Brain microvascular endothelial cell (primary cell): ENCODE data around the gene MTFR1L.

Experiments
- DNase-seq: peaks from one replicate; pipeline ENCODE4 v3.0.0-alpha.2; 2020
- H3K27ac ChIP-seq: fragments of 250-450 bp; sonication (Bioruptor Pico); 2 replicates; pipeline ENCODE4 v1.5.1; 2020; ENCODE audit warnings: mild to moderate bottlenecking, moderate library complexity
- H3K27me3 ChIP-seq: fragments of 250-450 bp; sonication (Bioruptor Pico); replicated peaks from 2 replicates; pipeline ENCODE4 v1.5.1; 2020; ENCODE audit warnings: mild to moderate bottlenecking
- H3K36me3 ChIP-seq: fragments of 250-450 bp; sonication (Bioruptor Pico); replicated peaks from 2 replicates; pipeline ENCODE4 v1.5.1; 2020; ENCODE audit warnings: mild to moderate bottlenecking
- H3K4me3 ChIP-seq: 2 replicates; pipeline ENCODE4 v1.5.1; 2011; ENCODE audit warnings: low read depth, mild to moderate bottlenecking, control low read depth, low read length, moderate library complexity
- in situ Hi-C: cut with HindIII; loops from 2 replicates; pipeline ENCODE4 v1.10.0; 2017; ENCODE audit warnings: low sequenced_read_pairs, low pct_ligation_motif_present
- TF ChIP-seq, protein P1 (sequence below): IDR thresholded peaks from 2 replicates; pipeline ENCODE4 v1.5.1; 2011; ENCODE audit warnings: low read depth, mild to moderate bottlenecking, moderate library complexity, low read length, control low read depth, inconsistent platforms; ENCODE audit errors: missing control alignments

MTFR1L gene

DNA sequence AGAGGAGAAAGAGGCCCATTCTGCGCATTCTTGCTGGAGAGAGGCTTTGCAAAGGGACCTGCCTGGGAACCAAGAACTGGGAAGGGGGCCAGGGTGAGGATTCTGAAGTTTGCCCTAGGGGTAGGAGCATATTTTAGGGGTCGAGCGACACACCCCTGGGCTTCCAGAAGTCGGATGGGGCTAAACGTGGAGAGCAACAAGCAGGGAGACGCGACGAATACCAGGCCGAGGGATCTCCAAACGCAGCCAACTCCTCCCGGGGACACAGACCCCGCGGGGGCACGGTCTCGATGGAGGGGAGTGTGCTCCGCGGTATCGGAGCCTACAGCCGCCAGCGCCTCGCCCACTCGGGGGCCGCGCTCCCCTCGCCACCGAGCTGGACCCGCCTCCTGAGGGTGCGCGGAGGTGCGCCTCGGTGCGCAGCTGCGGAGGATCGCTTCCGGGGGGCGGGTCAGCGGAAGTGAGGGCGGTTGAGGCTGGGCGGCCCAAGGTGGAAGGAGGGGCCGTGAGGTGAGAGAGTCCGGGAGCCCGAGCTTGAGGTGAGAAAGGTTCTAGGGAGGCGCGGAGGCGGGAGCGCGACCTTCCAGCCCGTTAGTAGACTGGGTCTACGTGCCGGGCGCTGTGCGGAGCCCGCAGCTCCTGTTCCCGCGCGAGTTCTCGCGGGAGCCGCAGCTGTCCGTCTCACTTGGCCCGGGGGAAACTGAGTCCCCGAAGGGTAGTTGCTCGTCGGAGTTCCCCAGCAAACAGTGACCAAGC is at the start of gene MTFR1L:
TSS of gene MTFR1L (plus strand) at position 464 of the 756 bp plus-strand sequence. CDS start 3,151 bp downstream, outside the sequence.
- H3K36me3 ChIP-seq, result no peaks in the 10 kb centered on the region
- no peaks in the 10 kb centered on the region for H3K27me3 ChIP-seq
- peak; percentile 34 for DNase-seq
- peak within 1 kb of the TSS; percentile 89 for H3K4me3 ChIP-seq
- TF ChIP-seq, protein P1, sequence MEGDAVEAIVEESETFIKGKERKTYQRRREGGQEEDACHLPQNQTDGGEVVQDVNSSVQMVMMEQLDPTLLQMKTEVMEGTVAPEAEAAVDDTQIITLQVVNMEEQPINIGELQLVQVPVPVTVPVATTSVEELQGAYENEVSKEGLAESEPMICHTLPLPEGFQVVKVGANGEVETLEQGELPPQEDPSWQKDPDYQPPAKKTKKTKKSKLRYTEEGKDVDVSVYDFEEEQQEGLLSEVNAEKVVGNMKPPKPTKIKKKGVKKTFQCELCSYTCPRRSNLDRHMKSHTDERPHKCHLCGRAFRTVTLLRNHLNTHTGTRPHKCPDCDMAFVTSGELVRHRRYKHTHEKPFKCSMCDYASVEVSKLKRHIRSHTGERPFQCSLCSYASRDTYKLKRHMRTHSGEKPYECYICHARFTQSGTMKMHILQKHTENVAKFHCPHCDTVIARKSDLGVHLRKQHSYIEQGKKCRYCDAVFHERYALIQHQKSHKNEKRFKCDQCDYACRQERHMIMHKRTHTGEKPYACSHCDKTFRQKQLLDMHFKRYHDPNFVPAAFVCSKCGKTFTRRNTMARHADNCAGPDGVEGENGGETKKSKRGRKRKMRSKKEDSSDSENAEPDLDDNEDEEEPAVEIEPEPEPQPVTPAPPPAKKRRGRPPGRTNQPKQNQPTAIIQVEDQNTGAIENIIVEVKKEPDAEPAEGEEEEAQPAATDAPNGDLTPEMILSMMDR, result no peak
- peak within 1 kb of the TSS; percentile 74 for H3K27ac ChIP-seq
- in situ Hi-C loops, result no loop called here

DNA sequence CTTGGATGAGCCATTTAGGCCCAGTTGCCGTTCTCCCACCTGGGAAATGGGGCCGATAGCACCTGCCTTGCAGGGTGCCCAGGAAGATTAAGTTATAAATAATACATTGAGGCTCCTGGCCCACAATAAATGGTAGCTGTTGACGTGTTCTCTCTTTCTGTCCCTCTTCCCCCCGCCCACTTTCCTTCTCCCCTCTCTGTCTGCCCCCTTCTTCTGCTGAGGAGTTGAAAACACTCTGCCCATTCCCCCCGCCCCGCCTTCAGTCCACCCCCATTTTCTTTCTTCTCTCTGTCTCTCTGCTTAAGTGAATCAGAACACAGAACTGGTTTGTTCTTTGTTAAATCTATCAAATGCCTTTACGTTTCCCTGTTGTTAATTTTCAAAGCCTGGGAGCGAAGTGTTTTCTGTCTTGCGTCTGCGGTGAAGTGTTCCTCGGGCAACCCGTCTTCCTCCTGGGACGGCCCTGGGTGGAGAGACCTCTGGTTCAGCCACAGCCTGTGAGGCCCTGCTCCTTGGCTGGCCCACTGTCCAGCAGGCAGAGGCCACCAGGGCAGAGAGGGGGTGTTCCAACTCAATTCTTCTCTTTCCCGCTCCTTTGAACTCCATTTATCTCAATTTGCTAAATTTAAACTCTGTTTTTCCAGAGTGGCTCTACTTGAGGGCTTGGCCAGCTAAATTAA is 49.1 kb upstream of the MTFR1L start:
- TF ChIP-seq, protein P1, result no peak
- in situ Hi-C loops, result no loop called here
- no peak overlapping the region for H3K27ac ChIP-seq

DNA sequence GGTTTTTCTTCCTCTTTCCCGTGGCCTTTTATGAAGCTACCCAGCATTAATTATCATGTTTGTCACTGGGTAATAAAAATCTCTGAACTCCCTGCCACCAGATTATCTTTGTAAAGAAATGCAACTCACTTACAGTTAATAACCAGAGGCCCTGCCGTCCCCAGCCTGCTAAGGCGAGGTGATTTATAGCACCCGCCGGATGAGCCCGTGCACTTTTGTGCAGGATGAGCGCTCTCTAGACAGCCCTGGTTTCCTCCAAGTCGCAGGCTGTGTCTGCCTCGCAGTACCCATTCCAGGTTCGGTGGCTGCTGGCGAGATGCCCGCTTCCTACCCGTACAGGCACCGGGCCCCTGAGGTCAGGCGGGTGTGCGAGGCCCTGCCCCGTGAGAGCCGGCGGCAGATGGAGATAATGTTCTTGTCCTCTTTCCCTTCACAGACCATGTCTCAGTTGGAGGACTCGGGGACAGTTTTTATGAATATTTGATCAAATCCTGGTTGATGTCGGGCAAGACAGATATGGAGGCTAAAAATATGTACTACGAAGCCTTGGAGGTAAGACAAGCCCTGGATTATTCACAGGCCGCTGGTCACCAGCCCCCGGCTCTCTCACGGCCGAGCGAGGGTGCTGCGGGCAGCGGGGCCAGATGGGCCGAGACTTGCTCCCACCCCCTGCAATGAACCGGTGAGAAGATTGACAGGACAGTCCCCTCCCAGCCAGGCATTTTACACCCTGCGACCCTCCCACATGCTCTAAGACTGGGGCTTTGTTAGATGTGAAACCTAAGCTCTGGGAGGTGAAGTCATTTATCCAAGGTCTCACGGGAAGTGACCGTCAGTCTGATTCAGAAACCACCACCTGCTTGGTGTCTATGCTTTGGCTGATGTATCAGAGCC is 48.3 kb upstream of the MTFR1L start:
- H3K27me3 ChIP-seq, result no peaks in the 10 kb centered on the region
- H3K36me3 ChIP-seq, result no peaks in the 10 kb centered on the region
- H3K4me3 ChIP-seq, result no peak overlapping the region
- in situ Hi-C loops, result no loop called here
- no peak overlapping the region for H3K27ac ChIP-seq
- no peak for DNase-seq
- TF ChIP-seq, protein P1, result no peak

More for the DNA sequence above, 49.1 kb upstream of the MTFR1L start:
- Histone ChIP-seq H3K27me3 (no peaks in the 10 kb centered on the region), H3K36me3 (no peaks in the 10 kb centered on the region), H3K4me3 (no peak overlapping the region)
- DNase-seq, result no peak

GRCh38 chr1:25772164-25772563 is 47.6 kb upstream of the MTFR1L start:
- H3K4me3 ChIP-seq, result no peak overlapping the region
- H3K27ac ChIP-seq, result no peak overlapping the region
- H3K27me3 ChIP-seq, result no peaks in the 10 kb centered on the region
- TF ChIP-seq, protein P1, result no peak
- no peaks in the 10 kb centered on the region for H3K36me3 ChIP-seq
- DNase-seq, result no peak
- in situ Hi-C loops, result no loop called here

DNA sequence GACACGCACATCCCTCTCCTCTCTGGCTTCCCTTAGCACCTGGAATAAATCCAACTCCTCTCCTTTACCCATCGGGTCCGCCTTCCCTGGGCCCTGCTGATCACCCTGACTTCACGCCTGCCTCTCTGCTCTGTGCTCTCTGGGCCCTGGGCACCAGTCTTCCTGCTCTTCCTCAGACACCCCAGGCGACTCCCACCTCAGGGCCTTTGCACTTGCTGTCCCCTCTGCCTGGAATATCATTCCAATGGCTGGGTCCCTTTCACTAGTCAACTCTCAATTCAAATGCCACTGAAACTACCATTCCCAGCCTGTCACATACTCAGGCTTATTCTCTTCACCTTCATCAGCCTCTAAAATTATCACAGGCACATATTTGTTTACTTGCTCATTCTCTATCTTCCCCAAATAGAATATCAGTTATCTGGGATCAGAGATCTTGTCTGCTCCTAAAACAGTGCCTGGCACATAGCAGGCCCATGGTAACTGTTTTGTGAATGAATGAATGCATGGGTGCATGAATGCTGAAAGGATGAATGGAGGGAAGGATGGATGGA is 47.0 kb upstream of the MTFR1L start:
- no peak for DNase-seq
- in situ Hi-C loops, result no loop called here
- TF ChIP-seq, protein P1, result no peak

More for the DNA sequence above, 47.0 kb upstream of the MTFR1L start:
- H3K27me3 ChIP-seq, result no peaks in the 10 kb centered on the region
- no peak overlapping the region for H3K4me3 ChIP-seq
- H3K36me3 ChIP-seq, result no peaks in the 10 kb centered on the region
- H3K27ac ChIP-seq, result no peak overlapping the region
